WTC11 (cell line): ENCODE measurements around the gene CRACR2B. TPM values are rescaled to one million over a fixed set of nuclear protein-coding genes. Genes with fewer than 3 reads are reported as not detected.

ENCODE experiments used
- ATAC-seq: fragments of 200-7000 bp; cut with Tn5 transposase; 2 replicates; pipeline ENCODE4 v1.10.0; 2021; ENCODE audit warnings: mild to moderate bottlenecking, moderate library complexity
- CTCF ChIA-PET: fragments of 300-600 bp; sonication (Branson Sonifier 250); formaldehyde crosslinking; loops from one replicate; lab custom pipeline; 2021; ENCODE audit warnings: antibody characterized with exemption; lab: Charles Lee
- POLR2A ChIA-PET: fragments of 350-600 bp; sonication (Branson Sonifier 250); formaldehyde crosslinking; loops from one replicate; lab custom pipeline; 2021; ENCODE audit warnings: antibody characterized with exemption; lab: Charles Lee
- DNase-seq: peaks from one replicate; pipeline ENCODE4 v3.0.0; 2021; ENCODE audit warnings: low spot score
- H3K27ac Mint-ChIP-seq: 2 replicates; pipeline ENCODE4 v1.8.0; 2021; ENCODE audit warnings: mixed read lengths
- H3K27me3 Mint-ChIP-seq: 2 replicates; pipeline ENCODE4 v1.8.0; 2021; ENCODE audit warnings: low read depth, mild to moderate bottlenecking, moderate library complexity, mixed read lengths
- H3K36me3 Mint-ChIP-seq: 2 replicates; pipeline ENCODE4 v1.8.0; 2021; ENCODE audit warnings: mixed read lengths
- H3K4me1 Mint-ChIP-seq: 2 replicates; pipeline ENCODE4 v1.8.0; 2022; ENCODE audit warnings: mixed read lengths
- H3K4me3 Mint-ChIP-seq: 2 replicates; pipeline ENCODE4 v1.8.0; 2021; ENCODE audit warnings: mild to moderate bottlenecking, moderate library complexity, mixed read lengths
- H3K9me3 Mint-ChIP-seq: 2 replicates; pipeline ENCODE4 v1.8.0; 2021; ENCODE audit warnings: mixed read lengths
- CREM ChIP-seq: sonication (generic); formaldehyde crosslinking; IDR thresholded peaks from 2 replicates; pipeline ENCODE4 v1.8.1; 2022; ENCODE audit warnings: mild to moderate bottlenecking, missing genetic modification reagents, moderate library complexity
- E2F4 ChIP-seq: sonication (generic); formaldehyde crosslinking; IDR thresholded peaks from 2 replicates; pipeline ENCODE4 v1.8.1; 2022; ENCODE audit warnings: low read depth, mild to moderate bottlenecking, moderate library complexity, missing genetic modification reagents, borderline replicate concordance
- ETV6 ChIP-seq: sonication (generic); formaldehyde crosslinking; IDR thresholded peaks from 2 replicates; pipeline ENCODE4 v1.8.1; 2022; ENCODE audit warnings: mild to moderate bottlenecking, missing genetic modification reagents
- FOXP4 ChIP-seq: sonication (generic); formaldehyde crosslinking; IDR thresholded peaks from 2 replicates; pipeline ENCODE4 v1.8.0; 2022; ENCODE audit warnings: mild to moderate bottlenecking, missing genetic modification reagents
- HMGA2 ChIP-seq: fragments of 250-450 bp; sonication (Bioruptor Pico); IDR thresholded peaks from 2 replicates; pipeline ENCODE4 v1.4.0; 2021; ENCODE audit warnings: mild to moderate bottlenecking, moderate library complexity
- TEAD4 ChIP-seq: sonication (generic); formaldehyde crosslinking; IDR thresholded peaks from 2 replicates; pipeline ENCODE4 v1.8.0; 2022; ENCODE audit warnings: mild to moderate bottlenecking, missing genetic modification reagents
- TP53 ChIP-seq: sonication (generic); formaldehyde crosslinking; IDR thresholded peaks from 2 replicates; pipeline ENCODE4 v1.8.1; 2023; ENCODE audit warnings: mild to moderate bottlenecking, missing genetic modification reagents
- ZBTB21 ChIP-seq: sonication (generic); formaldehyde crosslinking; IDR thresholded peaks from 2 replicates; pipeline ENCODE4 v1.8.1; 2023; ENCODE audit warnings: mild to moderate bottlenecking, missing genetic modification reagents, borderline replicate concordance
- ZNF219 ChIP-seq: sonication (generic); formaldehyde crosslinking; IDR thresholded peaks from 2 replicates; pipeline ENCODE4 v1.8.0; 2023; ENCODE audit warnings: missing genetic modification reagents, mild to moderate bottlenecking, borderline replicate concordance
- ZNF232 ChIP-seq: sonication (generic); formaldehyde crosslinking; IDR thresholded peaks from 2 replicates; pipeline ENCODE4 v1.8.0; 2022; ENCODE audit warnings: mild to moderate bottlenecking, missing genetic modification reagents
- ZNF263 ChIP-seq: sonication (generic); formaldehyde crosslinking; IDR thresholded peaks from 2 replicates; pipeline ENCODE4 v1.8.1; 2022; ENCODE audit warnings: low read depth, mild to moderate bottlenecking, moderate library complexity, missing genetic modification reagents
- ZNF423 ChIP-seq: fragments of 250-450 bp; sonication (Bioruptor Pico); IDR thresholded peaks from 2 replicates; pipeline ENCODE4 v2.1.2; 2022; ENCODE audit warnings: mild to moderate bottlenecking, moderate library complexity
- total RNA-seq: library from RNA; stranded (reverse); gene quantifications from 3 replicates; pipeline ENCODE4 v1.2.3, GENCODE V29; 2021
- TF ChIP-seq, protein P1 (sequence below): sonication (generic); formaldehyde crosslinking; IDR thresholded peaks from 2 replicates; pipeline ENCODE4 v1.8.0; 2022; ENCODE audit warnings: mild to moderate bottlenecking, missing genetic modification reagents
- TF ChIP-seq, protein P2 (sequence below): fragments of 250-450 bp; sonication (Bioruptor Pico); conservative IDR thresholded peaks from 2 replicates; pipeline ENCODE4 v1.9.0; 2021; ENCODE audit warnings: mild to moderate bottlenecking
- TF ChIP-seq, protein P3 (sequence below): sonication (generic); formaldehyde crosslinking; IDR thresholded peaks from 2 replicates; pipeline ENCODE4 v1.8.0; 2022; ENCODE audit warnings: missing genetic modification reagents
- TF ChIP-seq, protein P4 (sequence below): sonication (generic); formaldehyde crosslinking; IDR thresholded peaks from 2 replicates; pipeline ENCODE4 v1.8.1; 2023; ENCODE audit warnings: mild to moderate bottlenecking, missing genetic modification reagents
- TF ChIP-seq, protein P5 (sequence below): sonication (generic); formaldehyde crosslinking; IDR thresholded peaks from 2 replicates; pipeline ENCODE4 v1.8.1; 2023; ENCODE audit warnings: mild to moderate bottlenecking, moderate library complexity, missing genetic modification reagents

The CRACR2B gene
- total RNA-seq, 1 experiment from 2014 or later: 46.5 TPM

- no peak for TF ChIP-seq ZNF232 (CRISPR knock-in tag)
- TF ChIP-seq, protein P1, sequence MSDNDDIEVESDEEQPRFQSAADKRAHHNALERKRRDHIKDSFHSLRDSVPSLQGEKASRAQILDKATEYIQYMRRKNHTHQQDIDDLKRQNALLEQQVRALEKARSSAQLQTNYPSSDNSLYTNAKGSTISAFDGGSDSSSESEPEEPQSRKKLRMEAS (CRISPR knock-in tag): no peak
- TF ChIP-seq, protein P2, sequence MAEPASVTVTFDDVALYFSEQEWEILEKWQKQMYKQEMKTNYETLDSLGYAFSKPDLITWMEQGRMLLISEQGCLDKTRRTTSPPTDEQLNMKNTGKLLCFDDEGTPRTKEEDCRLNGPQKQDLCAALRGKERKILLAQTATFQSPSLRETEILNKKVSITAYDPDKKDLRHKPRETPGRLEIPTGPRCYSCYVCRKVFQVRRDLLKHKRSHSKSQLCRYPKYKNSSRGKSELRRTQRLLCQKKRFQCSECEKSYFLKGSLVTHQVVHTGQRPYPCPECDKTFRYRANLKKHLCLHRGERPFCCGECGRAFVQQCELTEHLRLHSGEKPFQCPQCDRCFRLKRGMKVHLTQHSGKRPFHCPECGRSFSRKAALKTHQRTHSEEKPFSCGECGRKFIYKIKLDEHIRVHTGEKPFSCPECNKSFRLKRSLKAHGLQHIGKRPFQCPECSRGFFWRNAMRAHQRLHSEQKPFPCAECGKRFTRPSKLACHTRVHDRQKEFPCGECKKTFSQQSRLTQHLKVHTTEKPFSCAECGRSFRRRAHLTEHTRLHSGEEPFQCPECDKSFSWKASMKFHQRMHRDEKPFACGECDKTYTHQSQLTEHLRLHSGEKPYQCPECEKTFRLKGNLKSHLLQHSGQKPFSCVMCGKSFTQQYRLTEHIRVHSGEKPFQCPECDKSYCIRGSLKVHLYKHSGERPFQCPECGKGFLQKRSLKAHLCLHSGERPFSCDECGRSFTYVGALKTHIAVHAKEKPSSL: no peak
- no peak for TF ChIP-seq E2F4 (CRISPR knock-in tag)
- TF ChIP-seq, protein P3, sequence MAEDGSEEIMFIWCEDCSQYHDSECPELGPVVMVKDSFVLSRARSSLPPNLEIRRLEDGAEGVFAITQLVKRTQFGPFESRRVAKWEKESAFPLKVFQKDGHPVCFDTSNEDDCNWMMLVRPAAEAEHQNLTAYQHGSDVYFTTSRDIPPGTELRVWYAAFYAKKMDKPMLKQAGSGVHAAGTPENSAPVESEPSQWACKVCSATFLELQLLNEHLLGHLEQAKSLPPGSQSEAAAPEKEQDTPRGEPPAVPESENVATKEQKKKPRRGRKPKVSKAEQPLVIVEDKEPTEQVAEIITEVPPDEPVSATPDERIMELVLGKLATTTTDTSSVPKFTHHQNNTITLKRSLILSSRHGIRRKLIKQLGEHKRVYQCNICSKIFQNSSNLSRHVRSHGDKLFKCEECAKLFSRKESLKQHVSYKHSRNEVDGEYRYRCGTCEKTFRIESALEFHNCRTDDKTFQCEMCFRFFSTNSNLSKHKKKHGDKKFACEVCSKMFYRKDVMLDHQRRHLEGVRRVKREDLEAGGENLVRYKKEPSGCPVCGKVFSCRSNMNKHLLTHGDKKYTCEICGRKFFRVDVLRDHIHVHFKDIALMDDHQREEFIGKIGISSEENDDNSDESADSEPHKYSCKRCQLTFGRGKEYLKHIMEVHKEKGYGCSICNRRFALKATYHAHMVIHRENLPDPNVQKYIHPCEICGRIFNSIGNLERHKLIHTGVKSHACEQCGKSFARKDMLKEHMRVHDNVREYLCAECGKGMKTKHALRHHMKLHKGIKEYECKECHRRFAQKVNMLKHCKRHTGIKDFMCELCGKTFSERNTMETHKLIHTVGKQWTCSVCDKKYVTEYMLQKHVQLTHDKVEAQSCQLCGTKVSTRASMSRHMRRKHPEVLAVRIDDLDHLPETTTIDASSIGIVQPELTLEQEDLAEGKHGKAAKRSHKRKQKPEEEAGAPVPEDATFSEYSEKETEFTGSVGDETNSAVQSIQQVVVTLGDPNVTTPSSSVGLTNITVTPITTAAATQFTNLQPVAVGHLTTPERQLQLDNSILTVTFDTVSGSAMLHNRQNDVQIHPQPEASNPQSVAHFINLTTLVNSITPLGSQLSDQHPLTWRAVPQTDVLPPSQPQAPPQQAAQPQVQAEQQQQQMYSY (CRISPR knock-in tag): no peak
- TF ChIP-seq, protein P4, sequence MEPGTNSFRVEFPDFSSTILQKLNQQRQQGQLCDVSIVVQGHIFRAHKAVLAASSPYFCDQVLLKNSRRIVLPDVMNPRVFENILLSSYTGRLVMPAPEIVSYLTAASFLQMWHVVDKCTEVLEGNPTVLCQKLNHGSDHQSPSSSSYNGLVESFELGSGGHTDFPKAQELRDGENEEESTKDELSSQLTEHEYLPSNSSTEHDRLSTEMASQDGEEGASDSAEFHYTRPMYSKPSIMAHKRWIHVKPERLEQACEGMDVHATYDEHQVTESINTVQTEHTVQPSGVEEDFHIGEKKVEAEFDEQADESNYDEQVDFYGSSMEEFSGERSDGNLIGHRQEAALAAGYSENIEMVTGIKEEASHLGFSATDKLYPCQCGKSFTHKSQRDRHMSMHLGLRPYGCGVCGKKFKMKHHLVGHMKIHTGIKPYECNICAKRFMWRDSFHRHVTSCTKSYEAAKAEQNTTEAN: no peak
- no peak for TF ChIP-seq TP53 (CRISPR knock-in tag)
- no peak for TF ChIP-seq ZNF263
- TF ChIP-seq ZBTB21 (CRISPR knock-in tag): no peak
- TF ChIP-seq FOXP4 (CRISPR knock-in tag): no peak
- no peak for TF ChIP-seq ZNF219
- no peak for TF ChIP-seq CREM (CRISPR knock-in tag)
- TF ChIP-seq, protein P5, sequence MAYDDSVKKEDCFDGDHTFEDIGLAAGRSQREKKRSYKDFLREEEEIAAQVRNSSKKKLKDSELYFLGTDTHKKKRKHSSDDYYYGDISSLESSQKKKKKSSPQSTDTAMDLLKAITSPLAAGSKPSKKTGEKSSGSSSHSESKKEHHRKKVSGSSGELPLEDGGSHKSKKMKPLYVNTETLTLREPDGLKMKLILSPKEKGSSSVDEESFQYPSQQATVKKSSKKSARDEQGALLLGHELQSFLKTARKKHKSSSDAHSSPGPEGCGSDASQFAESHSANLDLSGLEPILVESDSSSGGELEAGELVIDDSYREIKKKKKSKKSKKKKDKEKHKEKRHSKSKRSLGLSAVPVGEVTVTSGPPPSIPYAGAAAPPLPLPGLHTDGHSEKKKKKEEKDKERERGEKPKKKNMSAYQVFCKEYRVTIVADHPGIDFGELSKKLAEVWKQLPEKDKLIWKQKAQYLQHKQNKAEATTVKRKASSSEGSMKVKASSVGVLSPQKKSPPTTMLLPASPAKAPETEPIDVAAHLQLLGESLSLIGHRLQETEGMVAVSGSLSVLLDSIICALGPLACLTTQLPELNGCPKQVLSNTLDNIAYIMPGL (CRISPR knock-in tag): no peak
- TF ChIP-seq TEAD4 (CRISPR knock-in tag): no peak
- TF ChIP-seq ZNF423 (CRISPR knock-in tag): no peak
- no peak for TF ChIP-seq ETV6 (CRISPR knock-in tag)
- TF ChIP-seq HMGA2: no peak
- ChIA-PET CTCF (interaction anchor here (1.0 to 3.0 kb wide), 4 partner anchors 8 to 196 kb away, joined by 3 to 22 read pairs (median 12); partner anchors contain the start of genes POLR2L and TSPAN4), POLR2A (interaction anchor here (1.1 to 1.4 kb wide), 2 partner anchors 11 to 13 kb away, joined by 3 to 7 read pairs; partner anchors contain the start of gene TSPAN4)
- DNase-seq: no peak
- no peaks in the 10 kb centered on the region for H3K36me3 Mint-ChIP-seq
- no peak for ATAC-seq
- peaks cover 24% of the 10 kb centered on the region for H3K4me1 Mint-ChIP-seq
- no peaks in the 10 kb centered on the region for H3K9me3 Mint-ChIP-seq
- no peak overlapping the region for H3K27ac Mint-ChIP-seq
- H3K4me3 Mint-ChIP-seq: no peak overlapping the region
- H3K27me3 Mint-ChIP-seq: peaks cover 3% of the 10 kb centered on the region; the same call in 1 of the 2 replicates
Measured at GRCh38 chr11:855796-856195, 28.1 kb downstream of the CRACR2B start.
